ENCODE results near the gene KCNIP1.
A peak's percentile ranks its signal among the peaks of the same experiment; 100 is the strongest.

Gene KCNIP1

DNA sequence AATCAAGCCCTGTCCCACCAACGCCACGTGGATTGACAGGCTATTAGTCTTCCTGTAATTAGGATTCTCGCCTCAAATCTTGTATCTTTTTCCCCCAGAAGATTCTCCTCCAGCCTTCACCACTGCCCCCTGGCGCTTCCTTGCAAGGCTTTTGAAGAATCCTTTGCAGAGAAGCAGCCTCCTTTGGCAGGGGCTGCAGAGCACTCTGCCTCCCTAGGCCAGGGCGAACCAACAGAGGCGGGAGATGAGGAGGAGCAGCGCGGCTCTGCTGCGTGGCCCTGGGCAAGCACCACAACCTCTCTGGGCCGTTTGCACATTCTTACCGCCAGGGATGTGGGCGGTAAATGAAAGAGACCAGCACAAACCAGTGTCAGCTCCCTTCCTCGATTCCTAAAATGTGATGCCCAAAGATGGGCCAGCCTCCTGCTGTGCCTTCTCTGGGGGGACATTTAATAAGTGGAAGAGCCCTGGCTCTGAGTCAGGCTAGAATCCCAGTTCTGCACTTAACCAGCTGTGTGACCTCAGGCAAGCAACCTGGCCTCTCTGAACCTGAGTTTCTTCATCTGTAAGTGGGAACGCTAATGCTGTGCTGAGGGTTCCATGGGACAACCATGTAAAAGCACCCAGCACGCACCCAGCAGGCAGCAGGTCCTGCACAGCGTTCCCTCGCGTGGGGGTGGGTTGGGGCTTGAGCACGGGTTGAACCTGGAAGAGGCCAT lies 128.6 kb downstream of the KCNIP1 start:
- Histone ChIP-seq H3K4me3 (ENCODE audit: low read length, poor library complexity, severe bottlenecking) (peak overlapping the region; percentile 83), H3K4me2 (ENCODE audit: low read depth, low read length, poor library complexity, severe bottlenecking) (peak overlapping the region; percentile 84), H3K9me3 (ENCODE audit: insufficient read depth, low read depth, low read length) (no peaks in the 10 kb centered on the region), H3K79me2 (ENCODE audit: insufficient read depth, low read length) (no peaks in the 10 kb centered on the region), H3K9me2 (replicated peaks; ENCODE audit: low read depth, low read length) (no peaks in the 10 kb centered on the region), H3K4me1 (ENCODE audit: insufficient read depth, low read length, poor library complexity, severe bottlenecking) (peaks cover 5% of the 10 kb centered on the region), H3F3A (ENCODE audit: low read depth) (no peaks in the 10 kb centered on the region), H3K27me3 (ENCODE audit: insufficient read depth, low read length, poor library complexity, severe bottlenecking) (no peaks in the 10 kb centered on the region), H2AFZ (ENCODE audit: low read length) (no peak overlapping the region), H3K36me3 (ENCODE audit: insufficient read depth, low read length) (no peaks in the 10 kb centered on the region), H4K20me1 (ENCODE audit: insufficient read depth, low read length, poor library complexity, severe bottlenecking) (no peaks in the 10 kb centered on the region), H3K9ac (ENCODE audit: low read depth, low read length, poor library complexity, severe bottlenecking) (no peak overlapping the region)
- no peak for TF ChIP-seq EZH2phosphoT487 (IDR thresholded peaks at IDR 0.05; ENCODE audit: borderline replicate concordance)
- TF ChIP-seq CTCF (conservative IDR thresholded peaks at IDR 0.05; ENCODE audit: low read length) = no peak

GRCh38 chr5:170632985-170633234 lies 129.1 kb downstream of the KCNIP1 start:
- H3K4me2 ChIP-seq (ENCODE audit: low read depth, low read length, poor library complexity, severe bottlenecking) = peak overlapping the region; percentile 84
- H3K9me3 ChIP-seq (ENCODE audit: insufficient read depth, low read depth, low read length) = no peaks in the 10 kb centered on the region
- no peaks in the 10 kb centered on the region for H3K9me2 ChIP-seq (replicated peaks; ENCODE audit: low read depth, low read length)
- H3K4me1 ChIP-seq (ENCODE audit: insufficient read depth, low read length, poor library complexity, severe bottlenecking) = peaks cover 5% of the 10 kb centered on the region
- TF ChIP-seq CTCF (conservative IDR thresholded peaks at IDR 0.05; ENCODE audit: low read length) (peak; percentile 75), EZH2phosphoT487 (IDR thresholded peaks at IDR 0.05; ENCODE audit: borderline replicate concordance) (no peak)
- H3K9ac ChIP-seq (ENCODE audit: low read depth, low read length, poor library complexity, severe bottlenecking) = peak overlapping the region; percentile 77
- H4K20me1 ChIP-seq (ENCODE audit: insufficient read depth, low read length, poor library complexity, severe bottlenecking) = no peaks in the 10 kb centered on the region
- no peaks in the 10 kb centered on the region for H3K27me3 ChIP-seq (ENCODE audit: insufficient read depth, low read length, poor library complexity, severe bottlenecking)
- no peaks in the 10 kb centered on the region for H3F3A ChIP-seq (ENCODE audit: low read depth)
- no peaks in the 10 kb centered on the region for H3K79me2 ChIP-seq (ENCODE audit: insufficient read depth, low read length)
- peak overlapping the region; percentile 99; the same call in 1 of the 2 replicates for H2AFZ ChIP-seq (ENCODE audit: low read length)
- H3K36me3 ChIP-seq (ENCODE audit: insufficient read depth, low read length) = no peaks in the 10 kb centered on the region
- H3K4me3 ChIP-seq (ENCODE audit: low read length, poor library complexity, severe bottlenecking) = peak overlapping the region; percentile 83

DNA sequence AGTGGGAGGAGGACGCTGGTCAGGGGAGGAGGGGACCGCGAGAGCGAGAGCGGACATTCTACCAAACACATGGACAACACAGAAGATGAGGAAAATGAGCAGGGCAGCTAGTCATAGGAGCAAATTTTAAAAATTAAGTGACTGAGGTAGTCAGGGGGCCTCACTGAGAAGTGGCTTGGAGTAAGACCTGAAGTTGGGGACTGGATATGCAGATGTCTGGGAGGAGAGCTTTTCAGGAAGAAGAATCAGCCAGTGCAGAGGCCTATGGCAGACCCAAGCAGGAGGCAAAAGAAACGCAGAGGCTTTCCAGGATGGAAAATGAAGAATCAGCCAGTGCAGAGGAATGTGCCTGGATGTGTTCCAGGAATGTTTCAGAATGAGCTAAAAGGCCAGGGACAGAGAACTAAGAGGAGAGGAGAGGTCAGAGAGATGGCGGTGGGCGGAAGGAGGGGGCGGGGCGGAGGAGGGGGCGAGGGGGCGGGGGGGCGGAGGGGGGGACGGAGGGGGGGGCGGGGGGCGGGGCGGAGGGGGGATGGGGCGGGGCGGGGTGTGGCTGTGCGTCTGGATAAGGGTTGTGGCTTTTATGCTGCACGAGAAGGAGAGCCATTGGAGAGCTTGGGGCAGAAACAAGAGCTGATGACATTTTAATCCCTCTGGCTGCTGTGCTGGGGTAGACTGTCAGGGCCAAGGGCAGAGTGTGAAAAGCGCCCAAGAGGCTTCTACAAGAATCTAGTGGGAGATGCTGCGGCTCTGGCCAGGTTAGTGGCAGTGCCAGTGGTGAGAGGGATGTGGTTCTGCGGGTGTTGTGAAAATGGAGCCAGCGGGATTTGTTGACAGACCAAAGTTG lies 129.6 kb downstream of the KCNIP1 start:
- peak overlapping the region; percentile 99 for H2AFZ ChIP-seq (ENCODE audit: low read length)
- peak overlapping the region; percentile 84 for H3K4me2 ChIP-seq (ENCODE audit: low read depth, low read length, poor library complexity, severe bottlenecking)
- no peaks in the 10 kb centered on the region for H3K9me2 ChIP-seq (replicated peaks; ENCODE audit: low read depth, low read length)
- H3K9me3 ChIP-seq (ENCODE audit: insufficient read depth, low read depth, low read length) = no peaks in the 10 kb centered on the region
- H3K4me3 ChIP-seq (ENCODE audit: low read length, poor library complexity, severe bottlenecking) = peak overlapping the region; percentile 83
- H3K36me3 ChIP-seq (ENCODE audit: insufficient read depth, low read length) = no peaks in the 10 kb centered on the region
- H3K4me1 ChIP-seq (ENCODE audit: insufficient read depth, low read length, poor library complexity, severe bottlenecking) = peaks cover 5% of the 10 kb centered on the region
- no peak for TF ChIP-seq EZH2phosphoT487 (IDR thresholded peaks at IDR 0.05; ENCODE audit: borderline replicate concordance)
- TF ChIP-seq CTCF (conservative IDR thresholded peaks at IDR 0.05; ENCODE audit: low read length) = no peak
- no peaks in the 10 kb centered on the region for H3K79me2 ChIP-seq (ENCODE audit: insufficient read depth, low read length)
- no peaks in the 10 kb centered on the region for H3K27me3 ChIP-seq (ENCODE audit: insufficient read depth, low read length, poor library complexity, severe bottlenecking)
- H4K20me1 ChIP-seq (ENCODE audit: insufficient read depth, low read length, poor library complexity, severe bottlenecking) = no peaks in the 10 kb centered on the region
- H3F3A ChIP-seq (ENCODE audit: low read depth) = no peaks in the 10 kb centered on the region
- peak overlapping the region; percentile 77 for H3K9ac ChIP-seq (ENCODE audit: low read depth, low read length, poor library complexity, severe bottlenecking)

All from Loucy (cell line).